ENCODE data around the gene SFTPA2. TPM values are rescaled to one million over a fixed set of nuclear protein-coding genes. Genes with fewer than 3 reads are reported as not detected.
"Not testable (repeated sequence)": the region's sequence is repeated elsewhere in the genome, so short reads cannot be mapped to it uniquely, and the experiment has no call there.

Gene SFTPA2
- 0.94 TPM for total RNA-seq

DNA sequence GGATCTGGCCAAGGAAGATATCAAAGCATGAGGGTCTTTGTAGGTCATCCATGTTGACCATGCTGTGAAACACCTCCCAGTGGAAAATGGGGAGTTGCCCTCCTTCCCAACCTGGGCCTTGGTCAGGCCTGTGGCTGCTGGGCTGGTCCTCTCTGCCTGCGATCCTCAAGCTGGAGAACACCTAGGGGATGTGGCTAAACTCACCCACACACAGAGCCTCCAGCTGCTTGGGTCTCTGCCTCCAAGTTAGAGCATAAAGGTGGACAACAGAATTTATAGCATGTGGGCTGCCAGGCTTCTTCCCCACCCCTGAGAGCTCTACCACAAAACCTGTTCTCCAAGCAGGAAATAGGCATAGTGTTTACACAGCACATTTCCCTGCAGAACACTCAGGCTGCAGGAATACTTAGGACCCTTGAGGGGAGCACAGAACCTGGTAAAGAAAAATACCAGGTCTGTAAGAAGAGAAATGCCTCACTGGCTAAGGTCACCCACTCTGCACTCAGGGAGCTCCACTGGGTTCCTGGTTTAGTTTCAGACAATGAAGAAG, at the start of gene SFTPA2:
TSS of gene SFTPA2 (minus strand) at position 248 of the 550 bp plus-strand sequence. CDS start 924 bp downstream, outside the sequence.
- no peak for DNase-seq (ENCODE audit: low spot score)

DNA sequence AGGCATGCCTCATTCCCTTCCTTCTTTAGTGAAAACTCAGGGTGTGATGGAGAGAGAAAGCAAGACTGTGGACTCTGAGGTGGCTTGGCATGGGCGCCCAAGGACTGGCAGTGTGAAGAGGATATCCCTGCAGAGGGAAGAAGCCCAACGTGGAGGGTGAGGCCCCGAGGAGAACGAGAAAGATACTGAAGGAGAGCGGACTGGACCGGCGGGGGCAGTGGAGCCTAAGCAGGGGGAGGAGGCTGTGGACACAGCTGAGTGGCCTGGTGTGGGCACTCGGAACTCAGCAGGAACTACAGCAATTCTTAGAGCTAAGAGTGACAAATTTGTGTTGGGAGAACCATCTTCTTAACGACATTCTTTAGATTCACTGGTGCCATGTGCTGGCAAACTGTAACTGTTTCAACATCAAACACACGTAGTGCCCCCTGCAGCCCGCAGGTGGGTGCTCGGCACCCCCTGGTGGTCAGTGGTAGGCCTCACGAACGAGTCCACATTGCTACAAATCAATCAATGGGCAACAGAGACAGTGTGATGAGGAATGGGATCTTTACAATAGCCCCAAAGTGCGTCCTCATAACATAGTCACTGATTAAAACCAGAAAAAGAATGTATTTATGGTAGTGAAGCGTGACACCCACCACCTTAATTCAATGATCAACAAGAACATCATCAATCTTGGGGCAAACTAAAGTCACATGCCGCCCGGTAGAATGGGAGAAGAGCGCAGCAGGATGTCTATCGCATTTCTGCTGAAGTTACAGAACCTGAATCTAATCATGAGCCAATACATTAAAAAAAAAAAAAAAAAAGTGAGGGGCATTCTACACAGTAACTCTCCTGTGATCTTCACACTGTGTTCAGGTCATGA, 48.5 kb upstream of the SFTPA2 start:
- DNase-seq (ENCODE audit: low spot score): no peak

DNA sequence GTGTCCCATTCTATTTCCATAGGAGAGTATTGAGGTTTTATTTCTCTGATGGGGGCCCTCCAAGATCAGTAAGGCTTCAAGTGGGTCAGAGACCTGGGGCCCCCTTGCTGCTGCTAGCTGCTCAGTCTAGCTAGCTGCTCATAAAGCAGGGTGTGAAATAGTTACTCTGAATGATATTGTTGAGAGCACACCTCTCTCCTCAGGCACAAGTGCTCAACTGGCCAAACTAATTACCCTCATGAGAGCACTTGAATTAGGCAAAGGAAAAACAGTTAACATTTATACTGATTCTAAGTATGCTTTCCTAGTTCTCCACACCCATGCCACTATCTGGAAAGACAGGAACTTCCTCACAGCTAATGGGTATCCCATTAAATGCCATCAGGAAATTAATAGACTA, 45.1 kb upstream of the SFTPA2 start:
- DNase-seq (ENCODE audit: low spot score): no peak

DNA sequence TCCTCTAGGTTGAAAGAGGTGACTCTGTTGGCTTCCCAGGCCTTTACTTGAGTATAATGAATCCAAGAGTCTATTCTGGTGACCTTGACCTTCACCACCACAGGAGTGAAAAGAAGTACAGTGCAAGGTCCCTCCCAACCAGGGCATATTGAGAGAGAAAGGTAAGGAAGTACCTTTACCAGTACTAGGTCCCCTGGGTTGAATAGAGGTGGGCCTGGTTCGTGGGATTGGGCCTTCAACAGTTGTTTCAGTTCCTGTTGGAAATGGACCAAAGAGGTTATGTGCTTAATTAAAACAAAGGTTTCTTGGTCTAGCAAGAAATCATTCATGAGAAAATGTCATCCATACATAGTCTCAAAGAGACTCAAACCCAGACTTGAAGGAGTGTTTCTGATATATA, 44.1 kb upstream of the SFTPA2 start:
- DNase-seq (ENCODE audit: low spot score): no peak

DNA sequence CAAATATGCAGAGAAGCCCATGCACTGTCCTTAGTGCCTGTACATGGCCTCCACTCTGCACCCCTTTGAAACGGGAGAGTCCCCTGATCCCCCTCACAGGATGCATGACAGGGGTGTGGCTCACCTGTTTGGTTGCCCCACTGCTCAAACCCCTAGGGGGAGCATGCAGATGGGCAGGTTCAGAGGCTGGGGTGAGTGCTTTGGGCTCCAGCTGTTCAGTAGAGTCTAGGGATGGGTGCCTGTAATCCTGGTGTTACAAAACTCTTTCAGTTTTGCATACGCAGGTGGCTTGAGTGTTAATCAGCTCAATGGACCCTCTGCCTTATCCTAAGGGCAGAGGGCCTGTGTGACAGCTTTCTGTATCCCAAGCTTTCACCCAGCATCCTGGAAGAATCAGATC, 42.7 kb upstream of the SFTPA2 start:
- DNase-seq (ENCODE audit: low spot score): no peak

DNA sequence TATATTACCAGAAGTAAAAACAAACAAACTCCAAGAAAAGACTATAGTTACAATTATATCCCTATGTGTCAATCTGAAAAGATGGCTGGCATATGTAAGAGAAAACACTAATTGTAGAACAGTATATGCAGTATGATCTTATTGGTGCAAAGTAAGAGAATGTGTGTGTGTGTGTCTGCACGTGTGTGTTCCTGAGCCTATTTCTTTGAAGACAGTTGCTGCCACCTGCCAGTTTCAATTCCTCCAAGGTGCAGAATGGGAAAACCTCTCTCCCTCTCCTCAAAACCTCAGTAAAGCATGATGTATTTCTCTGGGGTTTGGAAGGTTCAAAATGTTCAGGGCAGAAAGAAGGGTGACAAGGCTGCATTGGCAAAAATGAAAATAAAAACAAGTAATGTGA, 41.7 kb upstream of the SFTPA2 start:
- DNase-seq (ENCODE audit: low spot score): no peak

DNA sequence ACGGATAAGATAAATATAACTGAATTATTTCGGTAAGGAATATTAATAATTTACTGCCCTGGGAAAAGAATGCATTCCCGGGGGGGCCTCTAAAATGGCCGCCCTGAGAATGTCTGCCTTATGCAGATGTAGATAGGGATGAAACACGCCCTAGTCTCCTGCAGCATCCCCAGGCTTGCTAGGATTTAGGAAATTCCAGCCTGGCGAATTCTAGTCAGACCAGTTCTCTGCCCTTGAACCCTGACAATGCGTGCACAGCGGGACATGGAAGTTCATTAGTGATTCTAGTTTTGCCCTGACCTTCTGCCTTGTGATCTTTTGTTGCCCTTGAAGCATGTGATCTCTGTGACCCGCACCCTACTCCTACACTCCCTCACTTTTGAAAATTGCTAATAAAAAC, 39.4 kb upstream of the SFTPA2 start:
- DNase-seq (ENCODE audit: low spot score): not testable (repeated sequence)

DNA sequence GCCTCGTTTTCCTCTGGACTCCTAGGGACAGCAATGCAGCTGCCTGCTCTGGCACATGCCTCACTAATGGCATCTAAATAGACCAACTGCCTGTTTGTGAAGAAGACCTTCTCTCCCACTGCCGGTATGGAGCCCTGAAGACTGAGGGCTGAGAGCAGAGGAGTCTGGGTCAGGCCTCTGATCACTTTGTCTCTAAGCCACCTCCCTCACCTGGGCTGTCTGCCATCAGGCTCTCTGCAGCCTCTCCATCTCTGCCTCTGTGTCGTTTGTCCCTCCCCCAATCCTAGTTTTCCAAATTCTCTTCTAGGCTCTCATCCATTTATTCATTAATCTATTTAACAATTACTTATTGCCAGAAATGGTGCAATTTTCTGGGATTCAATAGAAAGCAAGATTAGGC, 35.3 kb upstream of the SFTPA2 start:
- no peak for DNase-seq (ENCODE audit: low spot score)

DNA sequence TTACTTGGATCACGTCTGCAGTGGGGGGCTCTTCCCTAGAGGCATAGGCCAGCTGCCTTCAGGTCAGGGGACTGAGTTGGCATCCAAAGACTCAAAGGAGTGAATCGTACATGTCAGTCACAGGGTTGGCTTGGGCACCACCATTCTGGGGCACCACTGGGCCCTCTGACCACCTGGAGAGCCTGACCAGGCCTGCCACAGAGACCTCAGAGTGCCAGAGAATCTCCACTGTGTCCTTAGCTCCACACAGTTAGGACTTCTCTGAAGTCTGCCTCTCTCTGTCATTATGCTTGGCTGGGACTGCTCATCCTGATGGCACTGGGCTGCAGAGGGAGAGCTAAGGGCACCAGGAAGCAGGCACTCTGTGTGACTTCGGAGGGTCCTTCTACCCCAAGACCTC, 34.4 kb upstream of the SFTPA2 start:
- DNase-seq (ENCODE audit: low spot score): not testable (repeated sequence)

DNA sequence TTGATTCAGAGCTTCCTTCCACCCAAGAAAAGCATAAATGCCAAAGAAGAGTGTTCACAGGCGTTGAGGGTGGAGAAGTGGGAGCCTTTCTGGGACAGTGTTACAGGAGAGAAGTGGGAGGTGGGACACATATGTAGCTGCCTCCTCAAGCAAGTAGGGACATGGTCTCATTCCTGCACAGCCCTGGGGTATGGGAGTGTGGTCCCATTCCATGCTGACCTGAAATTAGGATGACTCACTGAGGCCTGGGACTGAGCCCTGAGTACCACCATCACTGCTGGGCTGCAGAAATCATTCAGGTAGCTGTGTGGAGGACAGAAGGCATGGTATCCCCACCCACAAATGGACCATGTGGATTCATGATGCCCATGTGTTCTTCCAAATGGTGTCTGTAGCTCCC, 33.2 kb upstream of the SFTPA2 start:
- DNase-seq (ENCODE audit: low spot score): no peak

DNA sequence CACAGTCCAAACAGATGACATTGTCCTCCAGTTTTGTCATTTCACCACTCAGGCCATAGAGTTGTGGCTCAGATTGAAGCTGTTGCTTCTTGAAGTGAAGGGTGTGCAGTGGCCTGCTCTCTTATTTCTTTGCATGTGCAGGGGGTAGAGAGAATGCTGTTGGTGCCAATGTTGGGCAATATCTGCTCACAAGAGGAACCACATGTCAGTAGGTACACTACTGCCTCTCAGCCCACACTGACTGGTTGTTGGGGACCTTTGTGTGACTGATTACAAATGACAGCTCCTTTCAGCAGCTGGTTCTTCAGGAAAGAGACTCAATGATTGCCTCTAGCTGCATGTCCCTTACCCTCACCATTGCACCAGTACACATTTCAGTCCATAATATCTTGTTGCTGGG, 28.6 kb upstream of the SFTPA2 start:
- no peak for DNase-seq (ENCODE audit: low spot score)

DNA sequence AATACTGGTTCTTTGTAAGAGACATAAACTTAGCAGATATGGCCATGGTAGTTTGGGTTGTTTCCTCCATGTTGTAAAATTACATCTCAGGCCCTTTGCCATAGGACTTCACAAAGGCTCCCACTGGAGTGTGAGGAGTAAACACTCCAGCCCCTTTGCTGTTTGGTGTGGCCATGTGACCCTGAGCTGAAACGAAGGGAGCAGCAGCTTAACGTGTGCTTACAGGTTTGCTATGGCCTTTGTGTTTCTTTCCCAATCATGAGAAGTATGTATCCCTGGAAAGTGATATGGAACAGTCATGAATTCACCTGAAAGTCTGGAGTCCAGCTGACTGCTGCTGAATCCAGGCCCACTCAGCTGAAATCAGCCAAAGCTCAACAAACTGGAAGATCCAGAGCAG, 26.7 kb upstream of the SFTPA2 start:
- DNase-seq (ENCODE audit: low spot score): no peak

DNA sequence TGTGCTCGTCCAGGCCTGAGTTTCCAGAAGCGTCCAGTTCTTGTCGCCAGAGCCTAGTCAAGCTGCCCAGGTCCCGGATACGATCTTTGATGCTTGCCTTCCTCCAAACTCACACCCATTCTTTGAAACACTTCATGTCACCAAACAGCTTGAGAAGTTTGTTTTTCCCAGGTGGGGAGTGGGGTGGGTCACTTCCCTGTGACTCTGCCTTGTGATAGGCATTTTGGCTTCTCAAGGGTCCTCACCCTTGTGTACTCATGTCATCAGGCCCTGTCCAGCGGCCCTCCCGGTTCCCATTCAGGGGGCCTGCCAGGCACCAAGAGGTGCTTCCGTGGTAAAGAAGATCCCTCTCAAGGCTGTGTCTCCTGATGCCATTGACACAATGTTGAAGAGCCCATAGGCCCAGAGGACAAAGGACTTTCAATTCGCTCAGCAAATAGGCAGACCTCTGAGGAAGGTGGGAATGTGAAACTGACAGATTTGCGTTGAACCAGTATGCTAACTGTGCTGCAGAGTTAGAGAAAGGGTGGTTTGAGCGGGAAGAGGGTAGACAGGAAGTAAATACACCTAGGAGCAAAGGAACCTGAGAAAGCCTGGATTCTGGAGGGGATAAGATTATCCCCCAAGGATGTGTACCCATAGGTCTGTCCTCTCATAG, 25.8 kb upstream of the SFTPA2 start:
- DNase-seq (ENCODE audit: low spot score): no peak

DNA sequence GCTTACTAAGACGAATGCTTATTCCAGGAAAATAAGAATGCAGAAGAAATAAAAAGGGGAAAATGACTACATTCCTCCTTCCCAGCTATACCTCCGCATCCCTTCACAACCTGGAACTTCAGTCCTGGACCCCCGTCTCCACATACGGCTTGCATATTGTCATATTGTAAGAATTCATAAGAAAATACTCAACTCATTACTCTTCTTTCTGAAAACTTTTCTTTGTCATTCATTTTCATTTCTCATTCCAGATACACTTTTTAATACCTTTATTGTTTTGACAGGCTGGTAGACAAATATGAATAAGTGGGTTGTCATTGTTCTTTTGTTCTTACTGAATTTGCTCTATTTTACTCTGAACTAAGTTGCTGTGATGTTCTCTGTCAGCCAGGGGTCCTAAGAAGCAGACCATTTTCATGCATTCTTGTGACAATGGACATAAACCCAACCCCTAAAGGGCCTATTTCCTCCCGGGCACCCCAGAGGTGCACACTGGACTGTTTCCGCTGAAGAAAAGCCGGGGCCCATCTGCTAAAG, 23.3 kb upstream of the SFTPA2 start:
- no peak for DNase-seq (ENCODE audit: low spot score)

DNA sequence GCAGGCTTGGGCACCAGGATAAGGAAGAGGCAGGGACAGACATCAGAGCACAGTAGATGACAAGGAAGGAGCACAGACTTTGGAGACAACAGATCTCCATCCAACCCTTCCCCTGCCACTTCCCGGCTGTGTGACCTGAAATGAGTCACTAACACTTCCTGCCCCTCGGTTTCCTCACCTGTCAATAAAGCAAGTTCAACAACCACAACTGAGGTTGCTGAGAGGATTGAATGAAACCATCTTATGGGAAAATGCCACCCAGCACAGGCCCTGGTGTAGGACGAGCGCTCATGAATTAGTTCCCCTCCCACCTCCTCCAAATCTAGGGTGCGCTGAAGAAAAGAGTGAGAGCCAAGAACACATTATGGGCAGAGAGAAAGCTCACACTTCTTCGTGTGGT, 22.7 kb upstream of the SFTPA2 start:
- DNase-seq (ENCODE audit: low spot score): not testable (repeated sequence)

DNA sequence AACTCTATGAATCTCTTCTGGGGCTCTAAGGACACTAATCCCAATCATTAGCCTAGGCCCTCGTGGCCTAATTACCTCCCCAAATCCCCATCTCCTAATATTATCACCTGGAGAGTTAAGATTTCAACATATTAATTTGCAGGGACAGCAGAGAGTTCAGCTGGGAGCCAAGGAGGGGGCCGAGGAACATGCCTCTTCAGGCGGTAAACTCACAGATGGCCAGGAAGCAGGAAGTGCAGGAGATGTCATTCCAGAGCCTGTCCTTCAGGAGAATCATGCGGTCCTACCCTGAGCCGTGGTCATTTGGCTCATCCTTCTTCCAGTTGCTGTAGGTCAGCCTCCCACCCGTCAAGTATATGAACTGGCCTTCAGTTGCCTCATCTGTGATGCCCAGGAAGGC, 21.9 kb upstream of the SFTPA2 start:
- DNase-seq (ENCODE audit: low spot score): no peak

DNA sequence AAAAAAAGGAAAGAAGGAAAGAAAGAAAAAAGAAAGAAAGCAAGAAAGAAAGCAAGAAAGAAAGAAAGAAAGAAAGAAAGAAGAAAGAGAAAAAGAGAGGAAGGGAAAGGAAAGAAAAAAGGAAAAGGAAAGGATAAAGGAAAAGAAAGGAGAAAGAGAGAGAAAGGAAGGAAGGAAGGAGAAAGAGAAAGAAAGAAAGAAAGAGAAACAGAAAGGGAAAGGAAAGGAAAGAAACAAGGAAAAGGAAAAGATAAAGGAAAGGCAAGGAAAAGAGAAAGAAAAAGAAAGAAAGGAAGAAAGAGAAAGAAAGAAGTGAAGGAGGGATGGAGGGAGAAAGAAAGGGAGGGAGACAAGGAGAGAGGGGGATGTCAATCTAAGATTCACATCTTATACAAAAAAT, 20.8 kb upstream of the SFTPA2 start:
- DNase-seq (ENCODE audit: low spot score): no peak

DNA sequence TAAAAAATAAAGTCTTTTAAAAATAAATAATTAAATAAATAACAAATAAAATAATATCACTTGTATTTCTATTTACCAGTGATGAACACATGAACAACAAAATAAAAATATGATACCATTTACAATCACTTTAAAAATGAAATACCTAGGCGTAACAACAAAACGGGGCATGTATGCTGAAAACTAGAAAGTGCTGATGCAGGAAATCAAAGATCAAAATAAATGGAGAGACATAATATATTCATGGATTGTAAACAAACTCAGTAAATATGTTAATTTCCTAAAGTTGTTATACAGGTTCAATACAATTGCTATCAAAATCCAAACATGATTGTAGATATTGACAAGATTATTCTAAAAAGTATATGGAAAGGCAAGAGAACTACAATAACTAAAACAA, 19.2 kb upstream of the SFTPA2 start:
- no peak for DNase-seq (ENCODE audit: low spot score)

DNA sequence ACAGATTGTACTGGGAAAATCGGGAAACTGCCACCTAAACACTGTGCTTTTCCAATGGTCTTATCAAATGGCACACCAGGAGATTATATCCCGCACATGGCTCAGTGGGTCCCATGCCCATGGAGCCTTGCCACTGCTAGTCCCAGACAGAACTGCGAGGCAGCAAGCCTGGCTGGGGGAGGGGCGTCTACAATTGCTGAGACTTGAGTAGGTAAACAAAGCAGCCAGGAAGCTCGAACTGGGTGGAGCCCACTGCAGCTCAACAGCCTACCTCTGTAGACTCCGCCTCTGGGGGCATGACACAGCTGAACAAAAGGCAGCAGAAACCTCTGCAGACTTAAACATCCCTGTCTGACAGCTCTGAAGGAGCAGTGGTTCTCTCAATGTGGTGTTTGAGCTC, 10.4 kb upstream of the SFTPA2 start:
- not testable (repeated sequence) for DNase-seq (ENCODE audit: low spot score)

DNA sequence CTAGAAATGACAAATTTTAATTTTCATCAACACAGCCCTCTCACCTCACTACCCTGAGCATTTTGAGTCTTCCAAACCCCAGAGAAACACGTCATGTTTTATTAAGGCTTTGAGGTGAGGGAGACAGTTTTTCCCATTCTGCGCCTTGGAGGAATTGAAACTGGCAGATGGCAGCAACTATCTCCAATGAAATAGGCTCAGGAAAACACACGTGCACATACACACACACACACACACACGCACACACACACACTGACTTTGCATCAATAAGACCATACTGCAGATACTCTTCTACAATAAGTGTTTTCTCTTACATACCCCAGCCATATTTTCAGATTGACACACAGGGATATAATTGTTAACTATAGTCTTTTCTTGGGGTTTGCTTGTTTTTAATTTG, 3.2 kb upstream of the SFTPA2 start:
- DNase-seq (ENCODE audit: low spot score): no peak

DNA sequence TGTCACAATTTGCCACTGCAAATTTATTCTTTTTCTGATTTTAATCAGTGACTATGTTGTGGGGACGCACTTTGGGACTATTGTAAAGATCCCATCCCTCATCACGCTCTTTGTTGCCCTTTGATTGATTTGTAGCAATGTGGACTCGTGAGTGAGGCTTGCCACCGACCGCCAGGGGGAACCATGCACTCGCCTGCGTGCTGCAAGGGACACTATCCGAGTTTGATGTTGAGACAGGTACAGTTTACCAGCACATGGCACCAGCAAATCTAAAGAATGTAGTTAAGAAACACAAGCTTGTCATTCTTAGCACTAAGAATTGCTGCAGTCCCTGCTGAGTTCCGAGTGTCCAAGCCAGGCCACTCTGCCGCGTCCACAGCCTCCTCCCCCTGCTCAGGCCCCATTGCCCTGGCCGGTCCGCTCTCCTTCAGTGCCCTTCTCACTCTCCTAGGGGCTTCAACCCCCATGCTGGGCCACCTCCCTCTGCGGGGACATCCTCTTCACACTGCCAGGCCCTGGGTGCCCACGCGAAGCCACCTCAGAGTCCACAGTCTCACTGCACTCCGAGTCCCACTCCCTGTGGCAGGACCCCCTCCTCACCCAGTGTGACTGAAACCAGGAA, 2.0 kb upstream of the SFTPA2 start:
- DNase-seq (ENCODE audit: low spot score): peak; percentile 75

DNA sequence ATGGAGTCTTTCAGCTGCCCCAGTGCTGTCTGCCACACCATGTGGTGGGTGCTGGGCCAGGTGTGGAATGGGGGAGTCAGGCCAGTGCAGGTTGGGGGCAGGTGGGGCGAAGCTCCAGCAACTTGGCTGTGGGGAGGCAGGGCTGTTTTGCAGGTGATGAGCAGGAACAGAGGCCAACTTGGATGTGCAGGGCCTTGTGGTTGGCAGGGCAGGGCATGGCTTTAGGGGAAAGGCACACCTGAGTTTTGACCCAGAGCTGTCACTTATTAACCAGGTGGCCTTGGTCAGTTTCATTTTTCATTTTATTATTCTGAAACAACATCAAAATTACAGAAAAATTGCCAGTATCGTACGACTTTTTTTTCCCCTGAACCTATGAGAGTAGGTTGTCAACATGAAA, 1.1 kb upstream of the SFTPA2 start:
- DNase-seq (ENCODE audit: low spot score): no peak

All from ureter (tissue), 1 donor.